Parathyroid adenoma (tissue), 2 donors: ENCODE results near the gene TDP2.
"Not testable (repeated sequence)": the region's sequence is repeated elsewhere in the genome, so short reads cannot be mapped to it uniquely, and the experiment has no call there.

ENCODE experiments used
- H2AFZ ChIP-seq: fragments of 300-600 bp; sonication (generic); one replicate; pipeline ENCODE4 v1.7.0; 2017; ENCODE audit warnings: antibody characterized with exemption, mild to moderate bottlenecking
- H3K27ac ChIP-seq: fragments of 300-600 bp; sonication (generic); one replicate; pipeline ENCODE4 v1.7.0; 2017
- H3K27me3 ChIP-seq: fragments of 300-600 bp; sonication (generic); one replicate; pipeline ENCODE4 v1.7.0; 2017; ENCODE audit warnings: low read length; ENCODE audit not compliant: control insufficient read depth, insufficient read depth
- H3K36me3 ChIP-seq: fragments of 300-600 bp; sonication (generic); one replicate; pipeline ENCODE4 v1.7.0; 2017; ENCODE audit warnings: low read length; ENCODE audit not compliant: control insufficient read depth, insufficient read depth
- H3K4me1 ChIP-seq: fragments of 300-600 bp; sonication (generic); one replicate; pipeline ENCODE4 v1.7.0; 2017; ENCODE audit warnings: control low read depth
- H3K4me2 ChIP-seq: fragments of 300-600 bp; sonication (generic); one replicate; pipeline ENCODE4 v1.7.0; 2017; ENCODE audit warnings: low read length
- H3K4me3 ChIP-seq: fragments of 300-600 bp; sonication (generic); one replicate; pipeline ENCODE4 v1.7.0; 2017; ENCODE audit warnings: low read depth, low read length
- H3K79me2 ChIP-seq: fragments of 300-600 bp; sonication (generic); one replicate; pipeline ENCODE4 v1.7.0; 2017; ENCODE audit warnings: control low read depth
- H3K9ac ChIP-seq: fragments of 300-600 bp; sonication (generic); one replicate; pipeline ENCODE4 v1.7.0; 2017; ENCODE audit warnings: mild to moderate bottlenecking
- H3K9me3 ChIP-seq: fragments of 300-600 bp; sonication (generic); one replicate; pipeline ENCODE4 v1.7.0; 2017; ENCODE audit warnings: low read length; ENCODE audit not compliant: control insufficient read depth
- CTCF ChIP-seq: fragments of 300-600 bp; sonication (generic); IDR thresholded peaks from one replicate; pipeline ENCODE4 v1.7.0; 2017; ENCODE audit warnings: antibody characterized with exemption, mild to moderate bottlenecking
- donor health status: primary hyperparathyroidism.

TDP2 gene

DNA sequence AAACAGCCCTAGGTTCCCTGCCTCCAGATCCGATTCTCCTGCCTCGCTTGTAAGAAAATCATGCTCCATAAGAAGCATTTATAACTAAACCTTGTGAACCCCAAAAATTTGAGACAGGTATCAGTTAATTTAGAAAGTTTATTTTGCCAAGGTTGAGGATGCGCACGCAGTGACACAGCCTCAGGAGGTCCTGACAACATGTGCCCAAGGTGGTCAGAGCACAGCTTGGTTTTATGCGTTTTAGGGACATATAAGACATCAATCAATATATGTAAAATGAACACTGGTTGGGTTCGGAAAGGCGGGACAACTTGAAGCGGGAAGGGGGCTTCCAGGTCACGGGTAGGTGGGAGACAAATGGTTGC is 2.3 kb upstream of the TDP2 start:
- Histone ChIP-seq H3K4me1 (peaks cover 13% of the 10 kb centered on the region), H3K9me3 (no peaks in the 10 kb centered on the region), H3K4me3 (no peak overlapping the region), H2AFZ (no peak overlapping the region), H3K79me2 (peaks cover 18% of the 10 kb centered on the region), H3K27ac (no peak overlapping the region), H3K4me2 (no peak overlapping the region), H3K36me3 (no peaks in the 10 kb centered on the region), H3K27me3 (no peaks in the 10 kb centered on the region), H3K9ac (no peak overlapping the region)
- no peak for TF ChIP-seq CTCF

DNA sequence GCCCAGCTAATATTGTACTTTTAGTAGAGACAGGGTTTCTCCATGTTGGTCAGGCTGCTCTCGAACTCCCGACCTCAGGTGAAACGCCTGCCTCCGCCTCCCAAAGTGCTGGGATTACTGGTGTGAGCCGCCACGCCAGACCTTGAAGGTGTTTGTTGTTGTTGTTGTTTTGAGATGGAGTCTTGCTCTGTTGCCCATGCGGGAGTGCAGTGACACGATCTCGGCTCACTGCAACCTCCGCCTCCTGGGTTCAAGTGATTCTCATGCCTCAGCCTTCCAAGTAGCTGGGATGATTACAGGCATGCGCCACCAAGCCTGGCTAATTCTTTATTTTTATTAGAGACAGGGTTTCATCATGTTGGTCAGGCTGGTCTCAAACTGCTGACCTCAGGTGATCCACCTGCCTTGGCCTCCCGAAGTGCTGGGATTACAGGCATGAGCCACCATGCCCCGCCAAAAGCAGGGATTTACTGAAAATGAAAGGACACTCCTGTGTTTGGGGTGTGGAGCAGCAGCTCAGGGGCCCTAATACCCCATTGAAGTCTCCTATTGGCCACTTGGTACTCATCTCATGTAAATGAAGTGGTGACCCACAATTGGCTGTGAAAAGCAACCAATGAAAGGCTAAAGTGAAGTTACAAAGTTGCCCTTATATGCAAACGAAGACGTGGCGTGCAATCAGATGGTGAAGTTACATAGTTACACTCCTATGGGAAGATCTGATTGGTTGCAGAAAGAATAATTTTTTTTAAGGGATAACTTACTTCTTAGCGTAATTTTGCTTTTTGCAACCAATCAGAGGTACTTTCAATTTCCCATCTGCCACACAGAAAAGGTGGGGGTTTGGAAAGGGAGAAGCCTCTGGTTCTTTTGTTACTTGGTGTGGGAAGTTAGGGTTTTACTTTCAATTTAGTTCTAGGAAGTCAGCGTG is 1.6 kb upstream of the TDP2 start:
- H3K4me3 ChIP-seq, H3K27ac ChIP-seq, H2AFZ ChIP-seq, H3K27me3 ChIP-seq, H3K4me2 ChIP-seq, H3K9me3 ChIP-seq, H3K9ac ChIP-seq, H3K36me3 ChIP-seq: not testable (repeated sequence)
- Histone ChIP-seq H3K4me1 (peaks cover 13% of the 10 kb centered on the region), H3K79me2 (peaks cover 18% of the 10 kb centered on the region)

DNA sequence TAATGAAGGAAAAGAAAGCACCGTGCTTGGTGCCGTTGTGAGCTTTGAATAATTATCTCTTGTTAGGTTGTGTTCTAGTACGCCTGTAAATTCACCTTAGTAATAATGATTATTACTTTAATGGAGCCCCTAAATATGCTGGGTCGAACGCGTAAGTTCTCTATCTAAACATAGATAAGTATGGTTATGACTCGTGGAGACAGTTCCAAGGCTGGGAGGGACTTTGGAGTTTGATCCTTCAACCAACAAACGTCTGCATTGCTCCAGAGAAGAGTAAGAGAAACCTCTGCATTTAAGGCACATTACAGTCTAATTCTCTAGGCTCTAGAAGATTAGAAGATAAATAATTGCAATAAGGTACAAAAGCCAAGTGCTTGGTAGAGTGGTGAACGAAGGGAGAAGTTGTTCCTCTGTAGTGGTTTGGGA is 692 bp upstream of the TDP2 start:
- peaks cover 13% of the 10 kb centered on the region for H3K4me1 ChIP-seq
- TF ChIP-seq CTCF = no peak

GRCh38 chr6:24666097-24666640 is 530 bp downstream of the TDP2 start:
- no peaks in the 10 kb centered on the region for H3K36me3 ChIP-seq
- H3K9ac ChIP-seq = peak overlapping the region; percentile 38
- no peak for TF ChIP-seq CTCF
- peaks cover 18% of the 10 kb centered on the region for H3K79me2 ChIP-seq
- H3K9me3 ChIP-seq = no peaks in the 10 kb centered on the region
- peak overlapping the region; percentile 88 for H3K27ac ChIP-seq
- H3K4me3 ChIP-seq = peak overlapping the region; percentile 91
- peak overlapping the region; percentile 100 for H2AFZ ChIP-seq
- peak overlapping the region; percentile 85 for H3K4me2 ChIP-seq
- peaks cover 13% of the 10 kb centered on the region for H3K4me1 ChIP-seq
- H3K27me3 ChIP-seq = no peaks in the 10 kb centered on the region

More for the DNA sequence above, 692 bp upstream of the TDP2 start:
- H3K9ac ChIP-seq = peak overlapping the region; percentile 58
- peak overlapping the region; percentile 91 for H3K4me3 ChIP-seq
- H3K9me3 ChIP-seq = no peaks in the 10 kb centered on the region
- no peaks in the 10 kb centered on the region for H3K27me3 ChIP-seq
- H3K4me2 ChIP-seq = peak overlapping the region; percentile 85
- peaks cover 18% of the 10 kb centered on the region for H3K79me2 ChIP-seq
- no peaks in the 10 kb centered on the region for H3K36me3 ChIP-seq
- peak overlapping the region; percentile 100 for H2AFZ ChIP-seq
- peak overlapping the region; percentile 88 for H3K27ac ChIP-seq

GRCh38 chr6:24664046-24664987 is 2.4 kb downstream of the TDP2 start:
- H3K27me3 ChIP-seq = no peaks in the 10 kb centered on the region
- H3K79me2 ChIP-seq = peaks cover 18% of the 10 kb centered on the region
- no peak overlapping the region for H3K9ac ChIP-seq
- H3K27ac ChIP-seq = no peak overlapping the region
- H3K36me3 ChIP-seq = no peaks in the 10 kb centered on the region
- H3K4me1 ChIP-seq = peaks cover 13% of the 10 kb centered on the region
- H3K4me3 ChIP-seq = no peak overlapping the region
- H3K4me2 ChIP-seq = no peak overlapping the region
- no peak overlapping the region for H2AFZ ChIP-seq
- TF ChIP-seq CTCF = no peak
- no peaks in the 10 kb centered on the region for H3K9me3 ChIP-seq
